ENCODE data around the gene SYP.

DNA sequence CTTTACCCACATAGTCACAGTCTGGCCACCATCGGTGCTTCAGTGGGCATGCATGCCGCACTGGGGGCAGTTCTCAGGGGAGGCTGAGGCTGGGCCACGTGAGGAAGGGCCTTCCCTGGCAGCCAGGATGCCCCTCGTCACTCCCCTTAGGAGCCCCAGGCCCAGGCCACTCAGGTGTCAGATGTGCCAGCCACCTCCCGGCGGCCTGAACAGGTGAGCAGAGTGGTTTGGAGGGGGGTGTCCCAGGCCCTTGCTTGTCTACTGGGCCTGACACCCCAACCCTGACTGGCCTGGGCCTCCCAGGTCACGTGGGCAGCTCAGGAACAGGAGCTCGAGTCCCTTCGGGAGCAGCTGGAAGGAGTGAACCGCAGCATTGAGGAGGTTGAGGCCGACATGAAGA lies 47.4 kb upstream of the SYP start:
- no peak for TF ChIP-seq POLR2A (IDR thresholded peaks at IDR 0.05)
- TF ChIP-seq, protein P1, sequence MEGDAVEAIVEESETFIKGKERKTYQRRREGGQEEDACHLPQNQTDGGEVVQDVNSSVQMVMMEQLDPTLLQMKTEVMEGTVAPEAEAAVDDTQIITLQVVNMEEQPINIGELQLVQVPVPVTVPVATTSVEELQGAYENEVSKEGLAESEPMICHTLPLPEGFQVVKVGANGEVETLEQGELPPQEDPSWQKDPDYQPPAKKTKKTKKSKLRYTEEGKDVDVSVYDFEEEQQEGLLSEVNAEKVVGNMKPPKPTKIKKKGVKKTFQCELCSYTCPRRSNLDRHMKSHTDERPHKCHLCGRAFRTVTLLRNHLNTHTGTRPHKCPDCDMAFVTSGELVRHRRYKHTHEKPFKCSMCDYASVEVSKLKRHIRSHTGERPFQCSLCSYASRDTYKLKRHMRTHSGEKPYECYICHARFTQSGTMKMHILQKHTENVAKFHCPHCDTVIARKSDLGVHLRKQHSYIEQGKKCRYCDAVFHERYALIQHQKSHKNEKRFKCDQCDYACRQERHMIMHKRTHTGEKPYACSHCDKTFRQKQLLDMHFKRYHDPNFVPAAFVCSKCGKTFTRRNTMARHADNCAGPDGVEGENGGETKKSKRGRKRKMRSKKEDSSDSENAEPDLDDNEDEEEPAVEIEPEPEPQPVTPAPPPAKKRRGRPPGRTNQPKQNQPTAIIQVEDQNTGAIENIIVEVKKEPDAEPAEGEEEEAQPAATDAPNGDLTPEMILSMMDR (IDR thresholded peaks at IDR 0.05) = no peak
